T-helper 1 cell (primary cell): ENCODE results near the gene PRKCB.

Source experiments
- DNase-seq, 5 donors: peaks; one replicate each; pipeline ENCODE4 v3.0.0-alpha.2; 2012 to 2020

Gene PRKCB

DNA sequence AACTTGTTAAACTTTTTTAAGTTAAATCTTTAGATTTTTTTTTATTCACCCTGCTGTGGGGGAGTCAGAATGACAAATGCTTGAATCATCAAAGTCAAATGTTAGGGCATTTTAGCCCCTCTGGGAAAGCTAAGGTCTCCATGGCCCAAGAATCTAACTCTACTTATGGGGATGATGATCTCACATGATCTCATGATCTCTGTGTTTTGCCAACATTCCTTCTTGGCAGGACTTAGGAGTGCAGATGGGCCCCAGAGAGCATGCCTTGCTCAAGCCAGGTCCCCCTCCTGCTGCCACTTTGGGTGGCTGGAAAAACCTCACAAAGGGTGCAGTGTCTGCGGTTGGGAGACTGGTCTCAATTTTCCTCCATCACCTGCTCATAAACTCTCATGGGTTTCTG lies 108.6 kb downstream of the PRKCB start:
- no peak for DNase-seq

DNA sequence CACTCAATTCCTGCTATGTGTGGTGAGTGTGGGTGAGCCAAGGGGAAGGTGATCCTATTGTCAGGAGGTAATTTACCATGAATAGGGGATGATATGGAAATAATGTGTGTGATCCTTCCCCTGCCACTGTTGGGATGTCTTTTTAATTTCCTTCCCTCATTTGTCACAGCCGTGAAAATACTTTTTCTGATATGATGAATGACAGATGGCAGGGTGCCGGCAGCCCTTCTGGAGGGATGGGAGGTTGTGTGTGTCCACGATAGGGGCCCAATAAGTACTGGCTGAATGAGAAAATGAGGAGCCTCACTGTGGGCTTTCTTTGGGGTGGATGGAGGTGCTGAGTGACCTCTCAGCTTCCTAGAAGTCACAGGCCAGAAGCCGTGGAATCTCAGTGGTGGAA lies 109.5 kb downstream of the PRKCB start:
- DNase-seq: no peak

DNA sequence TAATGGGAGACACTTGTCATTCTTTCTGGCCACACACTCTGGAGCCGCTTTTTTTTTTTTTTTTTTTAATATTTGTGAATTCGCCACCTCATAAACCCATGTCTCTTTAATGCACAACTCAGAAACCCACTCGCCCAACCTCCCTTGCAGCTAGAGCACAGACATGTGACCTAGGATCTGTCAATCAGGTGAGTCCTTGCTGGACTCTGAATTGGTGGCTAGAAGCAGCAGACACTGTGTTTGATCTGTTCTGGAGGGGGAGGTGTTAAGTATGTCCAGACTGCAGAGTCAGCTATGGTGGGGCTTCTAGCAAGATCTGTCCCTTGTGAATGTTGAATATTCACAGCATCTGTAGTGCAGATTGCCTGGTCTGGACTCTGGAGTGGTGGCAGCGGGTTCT lies 112.1 kb downstream of the PRKCB start:
- DNase-seq: no peak

DNA sequence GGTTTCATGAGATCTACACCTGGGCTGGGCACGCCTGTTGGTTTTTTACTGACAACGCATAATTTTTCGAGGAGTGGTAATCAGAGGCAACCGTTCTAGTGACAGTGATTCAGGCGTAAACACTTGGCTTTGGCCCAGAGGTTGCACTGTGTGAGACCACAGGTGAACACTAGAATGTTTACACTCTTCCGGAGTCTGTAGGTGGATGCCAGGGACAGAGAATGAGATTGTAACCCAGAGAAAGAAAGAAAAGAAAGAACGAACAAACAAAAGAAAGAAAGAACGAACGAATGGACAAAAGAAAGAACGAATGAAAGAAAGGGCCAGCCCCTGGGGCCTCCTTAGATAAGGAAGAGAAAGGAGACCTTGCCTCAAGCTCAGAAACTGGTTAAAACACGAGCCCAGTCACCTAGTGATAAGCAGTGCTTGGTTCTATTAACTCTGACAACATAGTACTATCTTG lies 113.2 kb downstream of the PRKCB start:
- DNase-seq: peak; percentile 13 to 79 (median 40)

DNA sequence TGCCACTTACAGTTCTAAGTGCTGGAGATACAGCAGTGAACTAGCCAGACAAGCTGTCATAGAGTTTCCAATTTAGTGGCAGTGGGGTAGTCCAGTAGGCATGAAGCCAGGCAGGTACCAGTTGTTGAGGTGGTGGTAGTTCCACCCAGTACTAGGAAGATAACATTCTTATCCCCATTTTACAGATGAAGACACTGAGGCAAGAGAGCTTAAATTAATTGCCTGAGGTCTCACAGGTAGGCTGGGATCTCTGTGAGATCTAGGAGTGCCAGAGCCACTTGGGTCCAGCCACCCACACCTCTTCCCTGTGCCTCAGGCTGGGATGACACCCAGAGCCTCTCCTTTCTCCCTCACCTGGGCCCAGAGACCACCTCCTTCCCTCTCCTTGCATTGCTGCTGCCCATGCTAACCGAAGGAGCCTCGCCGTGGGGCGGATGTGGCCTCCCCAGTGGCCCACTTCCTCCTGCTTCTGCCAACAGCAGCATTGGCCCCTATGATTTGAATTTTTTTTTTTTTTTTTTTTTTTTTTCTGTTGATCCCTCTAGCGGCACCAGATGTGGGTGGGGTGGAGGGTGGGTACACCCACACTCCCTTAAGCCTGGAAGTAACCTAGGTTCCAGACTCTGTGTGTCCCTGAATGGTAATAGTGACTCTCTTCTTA lies 114.0 kb downstream of the PRKCB start:
- peak; percentile 19 to 88 (median 50) for DNase-seq

DNA sequence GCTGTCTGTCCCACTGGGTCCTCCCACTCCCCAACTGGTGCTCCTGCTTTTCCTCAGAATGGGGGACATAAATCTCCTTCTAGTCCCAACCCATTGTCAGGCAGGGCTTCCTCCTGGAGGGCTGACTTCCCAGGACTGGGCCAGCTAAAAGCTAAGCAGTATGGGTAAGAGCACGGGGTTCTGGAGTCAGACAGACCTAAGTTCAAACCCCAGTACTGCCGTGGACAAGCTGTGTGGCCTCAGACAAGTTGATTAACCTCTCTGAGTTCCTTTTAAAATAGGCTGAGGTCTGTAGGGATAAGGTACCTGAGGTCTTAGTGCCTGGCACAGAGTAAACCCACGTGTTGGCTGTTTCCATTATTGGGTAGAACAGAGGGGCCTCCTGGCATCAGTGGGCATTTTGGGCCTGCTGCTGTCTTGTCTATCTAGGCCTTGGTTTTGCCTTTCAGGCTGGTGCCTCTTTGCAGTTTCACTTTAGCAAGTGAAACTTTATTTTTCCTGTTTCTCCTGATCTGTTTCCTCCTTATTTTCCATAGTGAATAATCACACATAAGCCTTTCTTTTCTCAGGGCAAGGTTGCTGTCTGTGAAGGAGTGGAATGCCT lies 114.6 kb downstream of the PRKCB start:
- DNase-seq: peak in 1 of 5 donors; percentile 28

DNA sequence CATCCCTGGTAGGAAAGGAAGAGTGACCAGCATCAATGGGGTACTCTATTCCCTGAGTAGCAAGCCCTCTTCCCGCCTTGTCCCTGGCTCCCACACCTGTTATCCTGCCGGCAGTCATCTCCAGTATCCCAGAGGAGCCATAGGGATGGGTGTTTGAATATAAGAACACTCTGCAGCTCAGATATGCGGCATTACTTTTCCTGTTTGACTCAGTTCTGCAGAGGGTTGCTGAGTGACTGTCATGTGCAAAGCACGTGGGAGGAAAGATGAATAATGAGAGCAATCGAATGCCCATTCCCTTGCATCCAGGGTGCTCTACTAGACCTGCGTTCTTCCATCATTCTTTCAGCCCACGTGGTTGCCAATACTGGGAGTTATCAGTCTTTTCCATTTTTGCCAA lies 115.1 kb downstream of the PRKCB start:
- peak in 1 of 5 donors; percentile 38 for DNase-seq

DNA sequence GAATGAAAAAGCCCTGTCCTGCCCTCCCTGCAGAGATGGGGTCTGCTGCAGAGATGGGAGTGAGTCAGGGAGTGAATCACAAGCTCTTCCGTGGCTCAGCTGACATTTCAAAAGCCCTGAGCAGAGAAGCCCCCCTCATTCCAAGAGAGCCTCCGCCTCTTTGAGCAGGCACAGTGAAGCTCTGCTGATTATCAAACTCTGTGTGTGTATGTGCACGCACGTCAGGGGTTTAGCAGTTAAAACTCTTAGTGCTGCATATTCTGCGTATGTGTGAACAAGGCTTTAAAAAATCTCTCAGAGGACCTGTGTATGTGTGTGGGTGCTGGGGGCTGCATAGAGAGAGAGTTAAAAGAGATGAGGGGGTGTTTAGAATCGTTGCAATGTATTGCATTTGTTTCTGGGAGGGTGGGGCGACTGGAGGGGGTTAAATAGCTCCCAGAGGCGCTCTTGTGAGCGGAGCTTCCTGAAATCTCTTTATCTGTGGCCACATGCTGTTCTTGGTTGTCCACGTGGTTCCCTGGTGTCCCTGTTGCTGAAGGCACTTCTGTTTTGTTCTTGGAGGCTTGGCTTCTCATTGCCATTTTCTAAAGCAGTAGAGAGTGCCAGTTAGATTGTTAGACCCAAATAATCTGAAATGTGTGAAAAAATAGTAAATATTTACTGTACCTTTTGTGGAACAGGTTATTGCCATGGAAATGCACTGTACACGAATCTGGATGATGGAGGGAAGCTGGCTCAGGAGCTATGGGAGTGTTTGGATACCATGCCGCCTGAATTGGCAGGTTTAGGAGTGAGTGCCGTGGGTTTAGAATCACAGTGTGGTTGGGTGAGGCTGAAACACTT lies 116.6 kb downstream of the PRKCB start:
- no peak for DNase-seq

DNA sequence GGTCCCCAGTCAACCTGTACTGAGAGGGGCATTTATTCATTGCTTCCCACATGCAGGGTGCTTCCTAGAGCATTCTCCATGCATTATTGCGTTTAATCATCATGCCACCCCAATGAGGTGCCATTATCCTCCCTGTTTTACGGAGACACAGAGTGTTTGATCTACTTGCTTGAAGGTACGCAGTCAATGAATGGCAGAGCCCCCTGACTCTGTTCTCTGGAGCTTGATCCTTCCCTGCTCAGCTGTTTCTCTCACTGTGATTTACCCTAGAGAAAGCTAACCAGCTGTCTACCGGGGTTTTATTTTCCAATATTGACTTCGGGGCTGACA lies 117.2 kb downstream of the PRKCB start:
- no peak for DNase-seq

DNA sequence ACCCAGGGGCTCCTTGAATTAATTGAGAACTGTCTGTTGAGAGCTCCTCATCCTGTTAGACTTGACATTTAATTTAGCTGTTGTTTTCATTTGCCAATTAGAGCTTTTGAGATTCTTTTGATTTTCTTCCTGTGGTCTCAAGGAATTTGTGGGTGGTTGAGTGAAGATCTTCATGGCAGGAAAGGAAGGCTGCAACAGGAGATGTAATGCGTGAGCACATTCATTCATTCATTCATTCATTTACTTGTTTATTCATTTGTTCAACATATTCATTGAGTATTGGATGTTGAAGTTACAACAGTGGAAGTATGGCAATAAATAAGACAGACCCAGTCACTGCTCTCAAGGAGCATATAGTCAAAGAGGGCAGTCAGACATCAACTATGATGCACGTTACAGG lies 117.7 kb downstream of the PRKCB start:
- no peak for DNase-seq

DNA sequence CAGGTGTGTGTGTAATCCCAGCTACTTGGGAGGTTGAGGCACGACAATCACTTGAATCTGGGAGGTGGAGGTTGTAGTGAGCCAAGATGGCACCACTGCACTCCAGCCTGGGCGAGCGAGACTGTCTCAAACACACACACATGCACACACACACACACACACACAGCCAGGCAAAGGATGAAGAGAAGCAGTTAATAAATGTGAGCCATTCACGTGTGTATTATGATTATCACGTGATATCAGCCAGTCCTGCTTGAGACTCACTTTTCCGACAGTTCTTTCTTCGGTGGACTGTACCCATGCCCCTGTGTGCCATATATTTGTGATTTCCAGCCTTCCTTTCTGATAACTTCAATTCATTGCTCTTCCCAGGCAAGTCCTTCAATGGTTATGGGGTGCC lies 119.3 kb downstream of the PRKCB start:
- DNase-seq: no peak

DNA sequence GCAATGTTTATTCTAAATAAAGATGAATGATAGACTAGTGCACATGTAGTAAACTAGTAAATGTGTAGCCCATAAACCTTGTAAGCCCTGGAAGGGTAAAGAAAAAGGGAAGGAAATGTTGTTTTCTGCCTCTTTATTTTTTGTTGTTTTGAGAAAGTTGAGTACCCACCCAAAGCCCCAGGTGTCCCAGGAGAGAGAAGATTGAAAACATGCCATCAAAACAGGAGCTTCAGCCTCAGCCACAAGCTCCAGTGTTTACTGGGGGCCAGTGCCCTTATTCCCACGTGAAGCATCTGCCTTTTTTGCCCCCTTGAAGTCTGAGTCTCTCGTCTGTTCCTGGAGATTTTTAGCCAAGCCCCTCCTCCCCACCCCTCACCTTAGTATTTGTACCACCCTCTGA lies 121.5 kb downstream of the PRKCB start:
- DNase-seq: no peak

DNA sequence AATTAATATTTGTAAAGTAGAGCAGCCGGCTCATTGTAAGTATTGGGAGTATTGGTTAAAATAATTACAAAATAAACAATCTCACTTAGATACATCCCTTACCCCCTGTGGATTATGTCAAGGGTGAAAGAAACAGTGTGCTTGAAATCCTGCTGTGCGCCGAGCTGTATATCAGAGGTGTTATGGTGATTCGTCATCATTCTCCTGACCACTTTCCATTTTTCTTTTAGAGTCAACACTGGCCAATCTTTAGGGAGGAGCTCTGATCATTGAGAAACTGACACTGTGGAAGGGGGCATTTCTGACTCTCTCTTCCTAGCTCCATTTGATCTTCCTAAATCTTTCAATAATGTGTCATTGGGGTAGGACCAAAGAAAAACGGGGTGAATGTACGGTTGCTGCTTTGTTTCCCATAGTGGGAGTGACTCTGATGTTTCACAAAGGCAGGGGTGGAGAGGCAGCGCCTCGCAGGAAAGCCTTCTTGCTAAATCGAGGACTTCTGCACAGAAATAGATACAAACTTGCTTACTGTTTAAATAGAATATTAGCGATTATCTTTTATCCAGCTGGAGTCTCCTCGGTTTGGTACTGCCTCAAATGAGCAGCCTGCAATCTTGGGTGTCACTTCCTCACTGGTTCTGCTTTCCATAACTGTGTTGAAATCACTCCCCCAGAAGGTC lies 123.4 kb downstream of the PRKCB start:
- no peak for DNase-seq

DNA sequence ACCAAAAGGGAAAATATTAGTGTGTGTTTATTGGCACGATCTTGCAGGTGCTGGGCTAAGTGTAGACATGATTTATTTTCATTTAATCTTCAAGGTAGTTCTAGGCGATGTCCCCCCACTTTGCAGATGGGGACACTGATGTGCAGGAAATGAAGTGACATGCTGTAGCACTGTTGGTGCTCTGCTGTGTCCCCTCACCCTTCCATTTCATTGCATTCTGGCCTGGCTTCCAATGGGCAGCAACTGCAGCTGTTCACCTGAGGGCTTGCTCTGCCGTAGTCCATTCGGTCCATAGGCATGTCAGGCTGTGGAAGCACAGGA lies 123.9 kb downstream of the PRKCB start:
- DNase-seq: no peak

DNA sequence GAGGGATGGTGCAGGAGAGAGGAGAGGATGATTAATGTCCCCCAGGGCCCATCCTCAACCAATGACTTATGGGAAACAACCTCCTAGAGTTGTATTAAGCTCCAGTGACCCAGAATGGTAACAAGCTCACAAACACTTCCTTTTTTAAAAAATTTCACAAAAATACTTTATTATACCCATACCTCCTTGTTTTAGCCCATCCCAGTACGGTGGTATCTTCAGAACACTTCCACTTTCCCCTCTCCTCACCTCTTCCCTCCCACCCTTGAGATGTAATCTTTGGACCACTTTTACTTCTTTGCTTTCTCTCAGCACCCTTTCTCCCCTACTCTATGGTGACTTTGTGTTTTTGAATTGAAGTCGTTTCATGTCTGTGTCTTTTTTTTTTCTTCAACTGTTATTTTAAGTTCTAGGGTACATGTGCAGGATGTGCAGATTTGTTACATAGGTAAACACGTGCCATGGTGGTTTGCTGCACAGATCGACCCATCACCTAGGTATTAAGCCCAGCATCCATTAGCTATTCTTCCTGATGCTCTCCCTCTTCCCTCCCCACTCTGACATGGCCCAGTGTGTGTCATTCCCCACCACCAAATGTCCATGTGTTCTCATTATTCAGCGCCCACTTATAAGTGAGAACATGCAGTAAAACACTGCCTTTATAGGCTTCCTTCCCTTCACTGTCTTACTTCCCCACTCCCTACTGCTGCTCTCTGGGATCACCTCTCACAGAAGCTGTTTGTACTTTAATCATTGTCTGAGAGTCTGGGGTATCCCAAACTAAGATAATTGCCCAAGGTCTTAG lies 124.5 kb downstream of the PRKCB start:
- DNase-seq: no peak

DNA sequence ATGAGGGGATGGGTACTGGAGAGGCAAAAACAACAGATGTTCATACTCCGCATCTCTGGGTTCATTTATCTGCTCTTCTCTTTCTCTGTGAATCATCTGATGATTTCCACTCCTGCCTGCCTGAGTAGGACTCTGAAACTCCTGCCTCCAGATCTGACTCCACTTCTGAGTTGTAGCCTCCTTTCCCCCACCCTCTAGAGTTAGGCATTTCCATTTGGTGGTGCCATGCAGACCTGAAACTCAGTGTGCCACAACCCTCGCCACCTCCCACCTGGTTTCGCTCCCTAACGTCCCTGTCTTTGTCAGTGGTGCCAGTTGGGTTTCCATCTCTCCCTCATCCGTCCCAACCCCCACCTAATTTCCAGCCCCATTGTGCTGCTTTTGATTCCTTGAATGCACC lies 126.2 kb downstream of the PRKCB start:
- DNase-seq: no peak

DNA sequence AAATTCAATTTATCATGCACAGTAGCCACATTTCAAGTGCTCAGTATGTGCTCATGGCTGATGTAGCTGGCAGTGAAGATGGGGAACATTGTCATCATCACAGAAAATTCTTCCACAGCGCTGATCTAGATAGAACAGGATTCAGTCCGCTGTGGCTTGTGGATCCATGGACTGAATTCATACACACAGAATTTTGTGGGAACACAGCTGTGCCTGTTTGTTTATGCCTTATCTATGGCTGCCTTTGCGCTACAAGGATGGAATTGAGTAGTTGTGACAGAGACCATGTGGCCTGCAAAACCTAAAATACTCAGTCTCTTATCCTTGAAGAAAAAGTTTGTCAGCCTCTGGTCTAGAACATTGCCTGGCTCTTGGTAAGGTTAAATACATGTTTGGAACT lies 128.4 kb downstream of the PRKCB start:
- DNase-seq: no peak

DNA sequence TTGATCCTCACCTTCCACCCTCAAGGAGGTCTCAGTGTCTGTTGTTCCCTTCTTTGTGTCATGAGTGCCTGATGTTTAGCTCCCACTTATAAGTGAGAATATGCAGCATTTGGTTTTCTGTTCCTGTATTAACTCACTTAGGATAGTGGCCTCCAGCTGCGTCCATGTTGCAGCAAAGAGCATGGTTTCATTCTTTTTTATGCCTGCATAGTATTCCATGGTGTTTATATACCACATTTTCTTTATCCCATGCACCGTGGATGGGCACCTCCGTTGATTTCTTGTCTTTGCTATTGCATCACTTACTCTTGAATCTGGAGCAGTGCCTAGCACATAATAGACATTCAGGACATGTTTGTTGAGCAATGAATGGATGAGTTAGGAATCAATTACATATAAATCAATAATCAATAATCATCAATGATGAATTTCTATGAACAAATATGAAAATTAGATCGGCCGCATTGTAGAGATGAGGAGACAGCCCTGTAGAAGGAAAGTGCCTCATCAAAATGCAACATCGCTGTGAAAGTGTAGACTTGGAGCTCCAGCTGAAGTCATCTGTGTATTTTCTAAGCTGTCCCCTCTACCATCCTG lies 129.5 kb downstream of the PRKCB start:
- no peak for DNase-seq

DNA sequence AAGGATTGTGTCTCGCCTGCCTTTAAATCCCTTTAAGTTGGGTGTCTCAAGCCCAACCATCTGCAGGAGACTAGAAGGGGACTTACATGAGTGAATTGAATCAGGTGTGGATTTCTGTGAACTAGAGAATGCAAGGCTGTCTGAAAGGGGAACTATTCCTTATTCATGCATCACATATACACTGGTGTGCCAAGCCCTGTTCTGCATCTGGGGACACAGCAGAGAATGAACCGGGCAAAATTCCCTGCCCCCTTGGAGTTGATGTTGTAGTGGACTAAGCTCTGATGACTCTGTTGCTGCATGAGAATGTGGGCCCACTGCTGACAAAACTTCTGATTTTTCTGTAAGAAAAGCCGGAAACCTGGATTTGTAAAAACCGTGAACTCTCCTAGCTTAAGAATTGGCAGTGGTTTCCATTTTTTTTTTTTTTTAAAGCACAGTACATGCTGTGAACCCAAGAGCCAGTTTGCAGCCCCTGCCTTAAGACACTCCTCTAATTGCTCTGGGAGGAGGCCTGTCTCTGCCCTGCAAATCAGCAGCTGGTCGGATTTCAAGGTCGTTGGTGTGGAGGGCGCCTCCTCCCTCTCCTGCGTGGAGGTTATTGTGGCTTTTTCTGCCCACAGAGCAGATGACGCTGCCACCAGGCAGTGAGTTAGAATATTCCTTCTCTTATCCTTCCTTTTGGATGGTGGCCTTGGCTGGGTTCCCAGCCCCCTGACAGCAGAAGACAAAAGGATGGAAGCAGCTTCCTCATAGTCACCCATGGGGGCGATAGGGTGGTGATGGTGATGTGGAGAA lies 131.0 kb downstream of the PRKCB start:
- no peak for DNase-seq

DNA sequence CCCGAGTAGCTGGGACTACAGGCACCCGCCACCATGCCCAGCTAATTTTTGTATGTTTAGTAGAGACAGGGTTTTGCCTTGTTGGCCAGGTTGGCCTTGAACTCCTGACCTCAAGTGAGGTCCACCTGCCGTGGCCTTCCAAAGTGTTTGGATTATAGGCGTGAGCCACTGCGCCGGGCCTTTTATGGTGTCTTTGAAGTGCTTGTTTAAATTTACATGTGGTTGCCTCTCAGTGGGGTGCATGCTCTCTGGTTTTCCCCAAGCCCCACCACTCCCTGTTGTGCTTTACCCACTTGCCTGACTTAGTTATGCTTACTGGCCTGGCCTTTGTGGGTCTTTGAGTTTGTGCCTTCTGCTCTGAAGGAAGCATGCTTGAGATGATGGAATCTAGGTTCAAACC lies 132.0 kb downstream of the PRKCB start:
- DNase-seq: no peak

DNA sequence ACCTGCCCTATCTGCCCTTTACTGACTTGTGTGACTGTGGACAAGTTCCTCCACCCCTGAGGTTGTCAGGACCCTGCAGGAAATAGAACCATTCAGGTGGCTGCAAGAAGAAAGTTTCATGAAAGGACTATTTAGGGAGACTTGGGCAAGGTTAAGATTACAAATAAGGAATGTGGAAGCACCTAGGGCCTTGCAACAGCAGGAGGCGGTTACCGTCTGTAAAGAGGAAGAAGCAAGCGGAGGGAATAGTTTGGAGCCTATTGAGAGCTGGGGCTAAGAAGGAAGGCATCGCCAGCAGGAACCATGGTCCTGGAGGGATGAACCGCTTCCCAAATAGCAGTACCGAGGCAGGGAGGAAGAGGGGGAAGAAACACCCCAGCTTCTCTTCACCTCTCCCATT lies 132.4 kb downstream of the PRKCB start:
- no peak for DNase-seq
